GM12878 (cell line): ENCODE measurements around the gene LNX2. TPM values are rescaled to one million over a fixed set of nuclear protein-coding genes. Genes with fewer than 3 reads are reported as not detected.

ENCODE experiments used
- ATAC-seq: fragments of 200-7000 bp; cut with Tn5 transposase; 3 replicates; pipeline ENCODE4 v1.9.1; 2020; ENCODE audit warnings: mild to moderate bottlenecking, moderate library complexity
- BruUV-seq: library from RNA; stranded (reverse); fragments of 400-500 nt; replicated peaks from 2 replicates; lab custom pipeline; 2021; lab: Mats Ljungman, UMichigan
- CTCF ChIA-PET: fragments of 300-600 bp; sonication (Branson Sonifier 250); formaldehyde crosslinking; extraction: SDS; loops from one replicate; lab custom pipeline; 2021; ENCODE audit warnings: inconsistent platforms; lab: Yijun Ruan, JAX
- POLR2A ChIA-PET: fragments of 350-600 bp; formaldehyde crosslinking; extraction: SDS; loops from one replicate; lab custom pipeline; 2021; ENCODE audit warnings: inconsistent platforms; lab: Charles Lee
- RAD21 ChIA-PET: fragments of 300-600 bp; sonication (Branson Sonifier 250); formaldehyde crosslinking; loops from one replicate; lab custom pipeline; 2023; ENCODE audit warnings: antibody characterized with exemption; ENCODE audit not compliant: unreplicated experiment; lab: Charles Lee
- SMC1A ChIA-PET: fragments of 300-600 bp; sonication (Branson Sonifier 250); formaldehyde crosslinking; loops from one replicate; lab custom pipeline; 2023; ENCODE audit not compliant: unreplicated experiment, uncharacterized antibody; lab: Charles Lee
- DNase-seq: peaks from one replicate; pipeline ENCODE4 v3.0.0-alpha.2; 2011; ENCODE audit warnings: low read depth, low spot score
- FAIRE-seq: peaks from 3 replicates; lab custom pipeline; 2011; peaks lifted over from hg19 to GRCh38; lab: Jason Lieb, UNC
- H2AFZ ChIP-seq: 2 replicates; pipeline ENCODE4 v1.6.0; 2011; ENCODE audit warnings: low read depth, low read length, control low read depth; ENCODE audit not compliant: control insufficient read depth
- H3K27ac ChIP-seq: 2 replicates; pipeline ENCODE4 v1.5.1; 2011; ENCODE audit warnings: control low read depth; ENCODE audit not compliant: control insufficient read depth, insufficient read depth
- H3K27me3 ChIP-seq, 2 experiments: replicated peaks in 1 of 2; 2 replicates each; pipeline versions ENCODE4 v1.6.0 to v1.6.1; 2011; ENCODE audit warnings: low read length in 1 of 2; ENCODE audit not compliant: control insufficient read depth in 2 of 2, insufficient read depth in 2 of 2
- H3K36me3 ChIP-seq, 2 experiments: 2 replicates each; pipeline ENCODE4 v1.5.1; 2011; ENCODE audit warnings: low read length in 1 of 2; ENCODE audit not compliant: control insufficient read depth in 2 of 2, insufficient read depth in 2 of 2
- H3K4me1 ChIP-seq: 2 replicates; pipeline ENCODE4 v1.6.1; 2011; ENCODE audit warnings: mild to moderate bottlenecking, low read length, moderate library complexity, mixed read lengths; ENCODE audit not compliant: control insufficient read depth, insufficient read depth
- H3K4me2 ChIP-seq: 2 replicates; pipeline ENCODE4 v1.6.0; 2011; ENCODE audit warnings: control low read depth; ENCODE audit not compliant: control insufficient read depth, insufficient read depth
- H3K4me3 ChIP-seq: fragments of 200-600 bp; sonication (generic); 2 replicates; pipeline ENCODE4 v1.5.1; 2016
- H3K79me2 ChIP-seq: 2 replicates; pipeline ENCODE4 v1.6.0; 2011; ENCODE audit warnings: low read length; ENCODE audit not compliant: control insufficient read depth, insufficient read depth
- H3K9ac ChIP-seq: 2 replicates; pipeline ENCODE4 v1.8.0; 2011; ENCODE audit warnings: low read length, control low read depth, mixed read lengths; ENCODE audit not compliant: control insufficient read depth, insufficient read depth
- H3K9me3 ChIP-seq: replicated peaks from 3 replicates; pipeline ENCODE4 v1.5.1; 2011; ENCODE audit warnings: mild to moderate bottlenecking, low read length; ENCODE audit not compliant: control insufficient read depth, insufficient read depth
- H4K20me1 ChIP-seq: 2 replicates; pipeline ENCODE4 v1.6.0; 2011; ENCODE audit not compliant: control insufficient read depth, insufficient read depth
- BACH1 ChIP-seq: fragments of 450-650 bp; IDR thresholded peaks from 2 replicates; pipeline ENCODE4 v1.6.1; 2017; ENCODE audit warnings: mild to moderate bottlenecking, borderline replicate concordance
- BMI1 ChIP-seq: fragments of 450-650 bp; IDR thresholded peaks from 2 replicates; pipeline ENCODE4 v1.6.1; 2016; ENCODE audit warnings: mild to moderate bottlenecking, moderate library complexity, borderline replicate concordance
- BRCA1 ChIP-seq: IDR thresholded peaks from 2 replicates; pipeline ENCODE4 v1.6.1; 2011; ENCODE audit warnings: low read depth, low read length, improper control_type of control experiment
- CBX3 ChIP-seq: fragments of 200-600 bp; sonication (generic); IDR thresholded peaks from 2 replicates; pipeline ENCODE4 v1.6.1; 2016; ENCODE audit warnings: low read depth, borderline replicate concordance
- CBX5 ChIP-seq: sonication (generic); IDR thresholded peaks from 2 replicates; pipeline ENCODE4 v1.6.1; 2016; ENCODE audit warnings: low read depth, moderate library complexity, mild to moderate bottlenecking, inconsistent platforms
- CEBPB ChIP-seq, 2 experiments: fragments of 150-350 bp in 1 of 2; IDR thresholded peaks; 2 replicates each; pipeline ENCODE4 v1.6.1; 2012 to 2014; ENCODE audit warnings: low read depth in 2 of 2, low read length in 2 of 2, borderline replicate concordance in 1 of 2, inconsistent platforms in 1 of 2
- CHD4 ChIP-seq: fragments of 200-600 bp; sonication (generic); IDR thresholded peaks from 2 replicates; pipeline ENCODE4 v1.6.1; 2016; ENCODE audit warnings: mild to moderate bottlenecking
- EED ChIP-seq: sonication (generic); IDR thresholded peaks from 2 replicates; pipeline ENCODE4 v1.6.1; 2016; ENCODE audit warnings: antibody characterized with exemption, low read depth
- EGR1 ChIP-seq, 2 experiments: IDR thresholded peaks; 1 replicate in 1 of 2; 2 replicates in 1 of 2; pipeline ENCODE4 v1.6.1; 2011 to 2012; ENCODE audit warnings: low read depth in 2 of 2, low read length in 2 of 2, borderline replicate concordance in 1 of 2, mild to moderate bottlenecking in 1 of 2, moderate library complexity in 1 of 2
- EP300 ChIP-seq, 2 experiments: fragments of 150-350 bp in 1 of 2; IDR thresholded peaks; 2 replicates each; pipeline ENCODE4 v1.6.1; 2011 to 2012; ENCODE audit warnings: low read depth in 2 of 2, low read length in 2 of 2, borderline replicate concordance in 1 of 2, improper control_type of control experiment in 1 of 2, inconsistent platforms in 1 of 2; ENCODE audit not compliant: control insufficient read depth in 1 of 2
- HDAC2 ChIP-seq: fragments of 200-600 bp; sonication (generic); IDR thresholded peaks from 2 replicates; pipeline ENCODE4 v1.6.1; 2017
- IRF4 ChIP-seq: IDR thresholded peaks from 2 replicates; pipeline ENCODE4 v1.6.1; 2011; ENCODE audit warnings: low read depth, low read length
- KDM1A ChIP-seq: fragments of 200-600 bp; sonication (generic); IDR thresholded peaks from 2 replicates; pipeline ENCODE4 v1.6.1; 2016; ENCODE audit warnings: borderline replicate concordance
- LARP7 ChIP-seq: fragments of 450-650 bp; IDR thresholded peaks from 2 replicates; pipeline ENCODE4 v1.6.1; 2017; ENCODE audit warnings: mild to moderate bottlenecking
- MYC ChIP-seq: IDR thresholded peaks from 2 replicates; pipeline ENCODE4 v1.6.1; 2011; ENCODE audit warnings: mild to moderate bottlenecking, low read length, moderate library complexity, inconsistent platforms; ENCODE audit not compliant: insufficient read depth, insufficient replicate concordance, insufficient read length, severe bottlenecking
- POLR2AphosphoS5 ChIP-seq: IDR thresholded peaks from 2 replicates; pipeline ENCODE4 v1.6.1; 2011; ENCODE audit warnings: mild to moderate bottlenecking, low read length, inconsistent platforms
- RFX5 ChIP-seq: IDR thresholded peaks from 2 replicates; pipeline ENCODE4 v1.6.1; 2011; ENCODE audit warnings: low read depth, low read length, improper control_type of control experiment
- USF1 ChIP-seq: IDR thresholded peaks from 2 replicates; pipeline ENCODE4 v1.6.1; 2011; ENCODE audit warnings: borderline replicate concordance, low read depth, mild to moderate bottlenecking, moderate library complexity, mixed read lengths, low read length; ENCODE audit not compliant: insufficient read depth; ENCODE audit errors: extremely low read length
- ZNF217 ChIP-seq: fragments of 450-650 bp; IDR thresholded peaks from 2 replicates; pipeline ENCODE4 v1.6.1; 2017; ENCODE audit warnings: antibody characterized with exemption, mild to moderate bottlenecking
- WGBS: methylation state at CpG from one replicate; pipeline ENCODE4 v1.1.6; 2016; ENCODE audit warnings: low lambda C conversion rate; ENCODE audit not compliant: insufficient replicate concordance, insufficient coverage; ENCODE audit errors: missing lambda C conversion rate; 5-methylcytosine and 5-hydroxymethylcytosine counted together
- in situ Hi-C: fragments of 300-500 bp; cut with MboI; formaldehyde crosslinking; loops from 9 replicates; pipeline ENCODE4 v1.14.3; 2018; ENCODE audit warnings: mixed read lengths
- intact Hi-C: fragments of 100-400 bp; cut with micrococcal nuclease; formaldehyde crosslinking; loops from one replicate; pipeline ENCODE4 v1.14.2; 2022; ENCODE audit not compliant: unreplicated experiment
- polyA plus RNA-seq, 11 experiments: library from polyadenylated mRNA; depleted of rRNA in 4 of 11; unstranded in 6 of 11; stranded (reverse) in 5 of 11; fragments of >200 nt; fragmentation: Nextera tagmentation in 4 of 11; fragmentation: Illumina TruSeq in 1 of 11; extraction: Ambion mirVana in 4 of 11; extraction: Trizol in 1 of 11; gene quantifications; 1 replicate in 1 of 11; 2 replicates in 10 of 11; pipeline versions ENCODE4 v1.2.1 to v1.2.3, GENCODE V29; 2011 to 2016; ENCODE audit warnings: inconsistent platforms in 2 of 11, missing spikeins in 2 of 11, low read depth in 1 of 11
- total RNA-seq, 4 experiments: library from RNA; depleted of rRNA in 3 of 4; stranded (reverse); fragments of >200 nt in 3 of 4; fragmentation: Illumina TruSeq in 1 of 4; extraction: Trizol in 1 of 4; gene quantifications; 2 replicates each; pipeline versions ENCODE4 v1.2.1 to v1.2.3, GENCODE V29; 2013 to 2021
- TF ChIP-seq, protein P1 (sequence below): IDR thresholded peaks from 2 replicates; pipeline ENCODE4 v1.6.1; 2011; ENCODE audit warnings: mild to moderate bottlenecking, low read depth, low read length, moderate library complexity; ENCODE audit not compliant: insufficient replicate concordance
- TF ChIP-seq, protein P2 (sequence below): fragments of 450-650 bp; IDR thresholded peaks from 2 replicates; pipeline ENCODE4 v1.6.1; 2017; ENCODE audit warnings: borderline replicate concordance

Gene LNX2
- total and polyA plus RNA-seq, 10 of the 15 experiments (the other 5 are each of a cell fraction or from before 2014, with no cell fraction given), result 1.3 to 7.7 (median 4.4) TPM

DNA sequence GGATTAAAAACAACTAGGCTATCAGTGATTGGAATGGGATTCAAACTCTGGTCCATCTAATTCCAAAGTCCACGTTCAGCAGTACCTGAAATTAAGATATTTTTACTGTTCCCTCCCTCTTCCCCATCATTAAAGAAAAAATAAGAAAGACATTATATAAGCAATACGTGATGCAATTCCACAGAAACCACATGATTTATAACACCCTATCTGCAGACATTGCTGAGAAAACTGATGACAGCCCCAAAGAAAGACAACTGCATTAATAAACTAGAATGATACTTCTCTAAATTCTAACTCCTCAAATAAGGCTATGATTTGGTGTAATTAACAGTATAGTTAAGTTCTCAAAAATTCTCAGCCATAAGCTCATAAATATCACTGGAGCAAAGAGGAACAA is 19.1 kb downstream of the LNX2 start:
- TSS peak; percentile 8 for BruUV-seq

DNA sequence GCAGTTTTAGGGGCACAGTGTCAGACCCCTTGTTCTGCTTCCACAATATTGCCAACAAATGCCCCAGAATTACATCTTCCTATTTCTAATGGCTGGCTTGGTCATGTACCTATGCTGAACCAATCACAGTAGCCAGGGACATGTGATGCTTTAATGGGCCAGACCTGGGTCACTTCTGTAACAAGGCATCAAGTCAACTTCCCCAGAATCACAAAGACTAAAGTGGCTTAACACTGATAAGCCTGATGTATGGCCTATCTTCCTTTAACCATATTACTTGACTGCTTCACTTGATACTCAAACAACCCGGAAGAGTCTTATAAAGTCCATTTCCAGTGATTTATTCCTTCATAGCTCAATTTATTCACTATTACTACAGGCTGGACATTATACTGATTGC is 19.6 kb downstream of the LNX2 start:
- DNase-seq (no peak), ATAC-seq (no peak), FAIRE-seq (no peak)
- Histone ChIP-seq H3K27ac (no peak overlapping the region), H3K4me1 (peaks cover 9% of the 10 kb centered on the region; the same call in 1 of the 2 replicates), H2AFZ (no peak overlapping the region), H3K4me2 (no peak overlapping the region), H3K9ac (no peak overlapping the region), H4K20me1 (no peaks in the 10 kb centered on the region), H3K4me3 (no peak overlapping the region), H3K79me2 (no peaks in the 10 kb centered on the region; the same call in none of the 2 replicates), H3K27me3 (no peaks in the 10 kb centered on the region), H3K36me3 (no peaks in the 10 kb centered on the region), H3K9me3 (no peaks in the 10 kb centered on the region)
- ChIA-PET RAD21 (no interaction called here), CTCF (no interaction called here), POLR2A (interaction anchor here (1.0 kb wide), 1 partner anchor 20 kb away, joined by 4 read pairs; the partner anchor contains the start of gene LNX2), SMC1A (no interaction called here)
- intact Hi-C loops, result no loop called here
- BruUV-seq, result no TSS peak
- 100% methylated on average over 1 of the region's 1 CpG for WGBS
- in situ Hi-C loops, result no loop called here
- TF ChIP-seq IRF4, result no peak
- no peak for TF ChIP-seq USF1
- no peak for TF ChIP-seq POLR2AphosphoS5
- TF ChIP-seq, protein P1, sequence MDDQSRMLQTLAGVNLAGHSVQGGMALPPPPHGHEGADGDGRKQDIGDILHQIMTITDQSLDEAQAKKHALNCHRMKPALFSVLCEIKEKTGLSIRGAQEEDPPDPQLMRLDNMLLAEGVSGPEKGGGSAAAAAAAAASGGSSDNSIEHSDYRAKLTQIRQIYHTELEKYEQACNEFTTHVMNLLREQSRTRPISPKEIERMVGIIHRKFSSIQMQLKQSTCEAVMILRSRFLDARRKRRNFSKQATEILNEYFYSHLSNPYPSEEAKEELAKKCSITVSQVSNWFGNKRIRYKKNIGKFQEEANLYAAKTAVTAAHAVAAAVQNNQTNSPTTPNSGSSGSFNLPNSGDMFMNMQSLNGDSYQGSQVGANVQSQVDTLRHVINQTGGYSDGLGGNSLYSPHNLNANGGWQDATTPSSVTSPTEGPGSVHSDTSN, result no peak
- no peak for TF ChIP-seq HDAC2
- TF ChIP-seq CHD4, result no peak
- TF ChIP-seq, protein P2, sequence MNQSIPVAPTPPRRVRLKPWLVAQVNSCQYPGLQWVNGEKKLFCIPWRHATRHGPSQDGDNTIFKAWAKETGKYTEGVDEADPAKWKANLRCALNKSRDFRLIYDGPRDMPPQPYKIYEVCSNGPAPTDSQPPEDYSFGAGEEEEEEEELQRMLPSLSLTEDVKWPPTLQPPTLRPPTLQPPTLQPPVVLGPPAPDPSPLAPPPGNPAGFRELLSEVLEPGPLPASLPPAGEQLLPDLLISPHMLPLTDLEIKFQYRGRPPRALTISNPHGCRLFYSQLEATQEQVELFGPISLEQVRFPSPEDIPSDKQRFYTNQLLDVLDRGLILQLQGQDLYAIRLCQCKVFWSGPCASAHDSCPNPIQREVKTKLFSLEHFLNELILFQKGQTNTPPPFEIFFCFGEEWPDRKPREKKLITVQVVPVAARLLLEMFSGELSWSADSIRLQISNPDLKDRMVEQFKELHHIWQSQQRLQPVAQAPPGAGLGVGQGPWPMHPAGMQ, result no peak

More for the DNA sequence above, 19.1 kb downstream of the LNX2 start:
- 100% methylated on average over 2 of the region's 2 CpGs for WGBS
- ATAC-seq, result no peak
- H3K27ac ChIP-seq, result no peak overlapping the region
- intact Hi-C loops (no loop called here), in situ Hi-C loops (no loop called here)
- no peaks in the 10 kb centered on the region for H3K9me3 ChIP-seq
- H3K9ac ChIP-seq, result no peak overlapping the region
- CTCF ChIA-PET, result no interaction called here
- no peaks in the 10 kb centered on the region for H4K20me1 ChIP-seq
- SMC1A ChIA-PET, result interaction anchor here (1.3 to 2.4 kb wide), 2 partner anchors 11 to 41 kb away, joined by 6 read pairs; no protein-coding TSS in a partner anchor
- RAD21 ChIA-PET, result no interaction called here
- H3K79me2 ChIP-seq, result no peaks in the 10 kb centered on the region; the same call in none of the 2 replicates
- no peak overlapping the region for H2AFZ ChIP-seq
- DNase-seq, result no peak
- TF ChIP-seq MYC (no peak), RFX5 (no peak), BACH1 (no peak), ZNF217 (no peak), KDM1A (no peak), CBX5 (no peak), EGR1 (IDR thresholded peaks at IDR 0.05; ENCODE audit: borderline replicate concordance in 1 of 2, low read depth in 2 of 2, low read length in 2 of 2) (no peak), CEBPB (IDR thresholded peaks at IDR 0.05; ENCODE audit: borderline replicate concordance in 1 of 2, low read depth in 2 of 2, low read length in 2 of 2) (no peak), EED (no peak), LARP7 (no peak), EP300 (IDR thresholded peaks at IDR 0.05; ENCODE audit: borderline replicate concordance in 1 of 2, control insufficient read depth in 1 of 2, low read depth in 2 of 2, low read length in 2 of 2) (no peak), BMI1 (no peak), BRCA1 (no peak), CBX3 (no peak)
- peaks cover 7% of the 10 kb centered on the region; the same call in 1 of the 2 replicates for H3K4me1 ChIP-seq
- POLR2A ChIA-PET, result interaction anchor here (1.1 kb wide), 1 partner anchor 8 kb away, joined by 9 read pairs; no protein-coding TSS in a partner anchor
- no peak for FAIRE-seq
- no peak overlapping the region for H3K4me3 ChIP-seq
- H3K4me2 ChIP-seq, result no peak overlapping the region
- no peaks in the 10 kb centered on the region for H3K36me3 ChIP-seq
- H3K27me3 ChIP-seq, result no peaks in the 10 kb centered on the region
